HG03460 (cell line): ENCODE results near the gene CES3.
"Not testable (repeated sequence)": the region's sequence is repeated elsewhere in the genome, so short reads cannot be mapped to it uniquely, and the experiment has no call there.

Experiments used
- ATAC-seq: cut with Tn5 transposase; IDR thresholded peaks from one replicate; pipeline ENCODE4 v1.9.1; 2021; ENCODE audit not compliant: unreplicated experiment

The CES3 gene

GRCh38 chr16:66944971-66945370 is 16.1 kb upstream of the CES3 start:
- ATAC-seq = not testable (repeated sequence)

- no peak for ATAC-seq
Measured at GRCh38 chr16:66945939-66946338, 15.1 kb upstream of the CES3 start.

GRCh38 chr16:66946541-66946940 is 14.5 kb upstream of the CES3 start:
- ATAC-seq = no peak

GRCh38 chr16:66946974-66947301 is 14.1 kb upstream of the CES3 start:
- ATAC-seq = no peak

- peak; percentile 63 for ATAC-seq
Measured at GRCh38 chr16:66947302-66948065, 13.6 kb upstream of the CES3 start.

- no peak for ATAC-seq
Measured at GRCh38 chr16:66948134-66948836, 12.8 kb upstream of the CES3 start.

- ATAC-seq = no peak
Measured at GRCh38 chr16:66948837-66949225, 12.2 kb upstream of the CES3 start.

- ATAC-seq = no peak
Measured at GRCh38 chr16:66949472-66949871, 11.6 kb upstream of the CES3 start.

GRCh38 chr16:66950437-66950836 is 10.6 kb upstream of the CES3 start:
- no peak for ATAC-seq

- no peak for ATAC-seq
Measured at GRCh38 chr16:66950971-66951790, 9.9 kb upstream of the CES3 start.

GRCh38 chr16:66952430-66953110 is 8.5 kb upstream of the CES3 start:
- ATAC-seq = no peak

GRCh38 chr16:66953462-66954096 is 7.5 kb upstream of the CES3 start:
- ATAC-seq = no peak

GRCh38 chr16:66954097-66954659 is 6.9 kb upstream of the CES3 start:
- peak; percentile 48 for ATAC-seq

GRCh38 chr16:66955363-66956153 is 5.5 kb upstream of the CES3 start:
- ATAC-seq = not testable (repeated sequence)

GRCh38 chr16:66956154-66956457 is 5.0 kb upstream of the CES3 start:
- ATAC-seq = not testable (repeated sequence)

GRCh38 chr16:66958857-66959703 is 2.0 kb upstream of the CES3 start:
- ATAC-seq = no peak

- ATAC-seq = no peak
Measured at GRCh38 chr16:66959704-66960161, 1.3 kb upstream of the CES3 start.

- no peak for ATAC-seq
Measured at GRCh38 chr16:66960270-66960669, 796 bp upstream of the CES3 start.

- no peak for ATAC-seq
Measured at GRCh38 chr16:66961914-66962313, 848 bp downstream of the CES3 start.
